Skeletal muscle tissue (tissue), 4 donors: ENCODE results near the gene DHX35. TPM values are rescaled to one million over a fixed set of nuclear protein-coding genes. Genes with fewer than 3 reads are reported as not detected.

ENCODE experiments used
- H3K27ac ChIP-seq: one replicate; pipeline ENCODE4 v1.7.0; 2013; ENCODE audit warnings: mild to moderate bottlenecking, low read depth, low read length, inconsistent platforms
- H3K27me3 ChIP-seq, 3 donors: one replicate each; pipeline ENCODE4 v1.7.0; 2013; ENCODE audit warnings: low read length in 3 of 3; ENCODE audit not compliant: control insufficient read depth in 3 of 3, insufficient read depth in 3 of 3
- H3K36me3 ChIP-seq, 3 donors: one replicate each; pipeline ENCODE4 v1.7.0; 2013; ENCODE audit warnings: low read length in 3 of 3; ENCODE audit not compliant: control insufficient read depth in 3 of 3, insufficient read depth in 3 of 3
- H3K4me1 ChIP-seq, 3 donors: one replicate each; pipeline ENCODE4 v1.7.0; 2013; ENCODE audit warnings: low read length in 3 of 3, mild to moderate bottlenecking in 3 of 3; ENCODE audit not compliant: control insufficient read depth in 3 of 3, insufficient read depth in 3 of 3
- H3K4me3 ChIP-seq, 3 donors: one replicate each; pipeline ENCODE4 v1.7.0; 2013; ENCODE audit warnings: low read length in 3 of 3
- H3K9ac ChIP-seq, 3 donors: one replicate each; pipeline ENCODE4 v1.7.0; 2013; ENCODE audit warnings: low read length in 3 of 3, mild to moderate bottlenecking in 3 of 3, moderate library complexity in 2 of 3, low read depth in 1 of 3
- H3K9me3 ChIP-seq, 3 donors: one replicate each; pipeline ENCODE4 v1.7.0; 2013; ENCODE audit warnings: low read length in 3 of 3; ENCODE audit not compliant: control insufficient read depth in 3 of 3
- total RNA-seq: library from RNA; depleted of rRNA; stranded (reverse); fragments of >200 nt; gene quantifications from one replicate; pipeline ENCODE4 v1.2.3, GENCODE V29; 2014
- donor health status: Osteomylitis.

Gene DHX35
- total RNA-seq, 1 donor from 2014 or later = 8.4 TPM

DNA sequence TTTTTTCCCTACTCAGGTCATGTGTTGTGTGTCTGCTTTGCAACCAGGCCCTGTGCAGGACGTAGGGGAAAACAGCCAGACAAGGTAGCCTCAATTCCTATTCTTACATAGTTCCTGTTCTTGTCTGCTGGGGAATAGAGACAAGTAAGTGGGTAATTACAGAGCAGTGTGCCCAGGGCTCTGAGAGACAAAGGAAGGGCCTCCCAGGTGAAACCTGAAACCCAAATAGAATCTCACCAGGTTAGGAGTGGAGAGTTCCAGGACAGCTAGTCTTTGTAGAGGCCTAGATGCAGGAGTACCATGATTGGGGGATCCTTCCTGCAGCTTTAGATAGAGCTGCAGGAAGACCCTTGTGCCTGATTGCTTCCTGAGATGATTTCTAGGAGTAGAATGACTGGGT, 48.4 kb downstream of the DHX35 start:
- Histone ChIP-seq H3K36me3 (peaks cover 32 to 54% (median 46%) of the 10 kb centered on the region in 3 donors), H3K9me3 (no peaks in the 10 kb centered on the region), H3K27me3 (no peaks in the 10 kb centered on the region), H3K27ac (no peak overlapping the region), H3K4me3 (no peak overlapping the region), H3K9ac (no peak overlapping the region), H3K4me1 (no peaks in the 10 kb centered on the region)

DNA sequence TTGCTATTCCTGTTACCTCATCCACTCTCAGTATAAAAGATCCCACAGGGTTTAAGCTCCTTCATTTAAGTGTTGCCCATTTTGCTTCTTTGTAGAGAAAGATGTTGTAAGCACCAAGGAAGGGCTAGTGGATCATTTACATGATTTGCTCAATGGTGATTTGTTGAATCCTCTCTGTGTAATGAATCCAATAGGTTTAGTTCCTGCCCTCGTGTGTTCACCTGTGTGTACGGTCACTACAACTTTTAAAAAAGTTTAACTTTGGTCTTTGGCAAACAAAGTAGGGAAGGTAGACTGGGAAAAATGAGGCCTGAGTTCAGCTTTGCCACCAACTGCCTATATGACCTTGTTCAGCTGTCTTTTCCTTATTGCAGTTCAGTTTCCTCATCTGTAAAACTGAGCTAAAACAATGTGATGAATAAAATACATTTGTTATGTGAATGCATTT, 51.5 kb downstream of the DHX35 start:
- Histone ChIP-seq H3K27me3 (no peaks in the 10 kb centered on the region), H3K4me3 (no peak overlapping the region), H3K9me3 (no peaks in the 10 kb centered on the region), H3K9ac (no peak overlapping the region), H3K27ac (no peak overlapping the region), H3K36me3 (peaks cover 23 to 37% (median 33%) of the 10 kb centered on the region in 3 donors), H3K4me1 (no peaks in the 10 kb centered on the region)

DNA sequence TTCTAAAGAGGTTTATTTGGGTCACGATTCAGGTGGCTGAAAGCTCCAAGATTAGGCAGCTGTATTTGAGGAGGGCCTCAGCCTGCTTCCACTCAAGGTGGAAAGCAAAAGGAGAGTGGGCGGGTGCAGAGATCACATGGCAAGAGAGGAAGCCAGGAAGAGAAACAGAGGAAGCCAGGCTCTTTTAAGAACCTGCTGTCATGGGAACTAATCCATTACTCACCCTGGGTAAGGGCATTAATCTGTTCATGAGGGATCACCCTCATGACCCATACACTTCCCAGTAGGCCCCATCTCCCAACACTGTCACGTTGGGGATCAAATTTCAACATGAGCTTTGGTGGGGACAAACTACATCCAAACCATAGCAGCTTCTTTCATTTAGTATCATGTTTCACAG, 53.9 kb downstream of the DHX35 start:
- H3K4me1 ChIP-seq = no peaks in the 10 kb centered on the region
- no peak overlapping the region for H3K4me3 ChIP-seq
- no peak overlapping the region for H3K9ac ChIP-seq
- no peaks in the 10 kb centered on the region for H3K27me3 ChIP-seq
- H3K9me3 ChIP-seq = no peaks in the 10 kb centered on the region
- H3K27ac ChIP-seq = no peak overlapping the region
- peaks cover 14 to 41% (median 31%) of the 10 kb centered on the region in 3 donors for H3K36me3 ChIP-seq

DNA sequence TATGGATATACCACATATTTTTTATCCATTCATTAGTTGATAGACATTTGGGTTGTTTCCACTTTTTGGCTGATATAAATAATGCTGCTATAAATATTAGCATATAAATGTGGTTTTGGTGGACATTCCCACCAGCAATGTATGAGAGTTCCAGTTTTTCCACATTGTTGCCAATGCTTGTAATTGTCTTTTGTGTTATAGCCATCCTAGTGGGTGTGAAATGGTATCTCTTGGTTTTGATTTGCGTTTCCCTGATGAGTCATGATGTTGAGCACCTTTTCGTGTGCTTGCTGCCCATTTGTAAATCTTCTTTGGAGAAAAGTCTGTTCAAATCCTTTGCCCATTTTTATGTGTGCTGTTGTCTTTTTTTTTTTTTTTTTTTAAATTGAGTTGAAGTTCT, 54.4 kb downstream of the DHX35 start:
- no peak overlapping the region for H3K9ac ChIP-seq
- no peak overlapping the region for H3K27ac ChIP-seq
- H3K36me3 ChIP-seq = peaks cover 16 to 43% (median 31%) of the 10 kb centered on the region in 3 donors
- no peaks in the 10 kb centered on the region for H3K27me3 ChIP-seq
- no peaks in the 10 kb centered on the region for H3K9me3 ChIP-seq
- H3K4me3 ChIP-seq = no peak overlapping the region
- H3K4me1 ChIP-seq = no peaks in the 10 kb centered on the region

DNA sequence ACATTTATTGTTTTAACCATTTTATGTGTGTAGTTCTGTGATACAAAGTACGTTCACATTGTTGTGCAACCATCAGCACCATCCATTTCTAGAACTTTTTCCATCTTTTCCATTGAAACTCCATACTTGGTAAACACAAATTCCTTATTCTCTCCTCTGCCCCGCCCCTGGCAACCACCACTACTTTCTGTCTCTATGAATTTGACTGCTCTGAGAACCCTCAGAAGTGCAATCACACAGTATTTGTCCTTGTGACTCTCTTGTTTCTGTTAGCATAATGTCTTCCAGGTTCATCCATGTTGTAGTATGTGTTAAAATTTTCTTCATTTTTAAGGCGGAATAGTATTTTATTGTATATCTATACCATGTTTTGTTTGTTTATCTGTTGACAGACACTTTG, 56.9 kb downstream of the DHX35 start:
- Histone ChIP-seq H3K36me3 (peaks cover 30 to 65% (median 46%) of the 10 kb centered on the region in 3 donors), H3K27ac (no peak overlapping the region), H3K4me3 (no peak overlapping the region), H3K9ac (no peak overlapping the region), H3K27me3 (no peaks in the 10 kb centered on the region), H3K4me1 (no peaks in the 10 kb centered on the region), H3K9me3 (no peaks in the 10 kb centered on the region)

DNA sequence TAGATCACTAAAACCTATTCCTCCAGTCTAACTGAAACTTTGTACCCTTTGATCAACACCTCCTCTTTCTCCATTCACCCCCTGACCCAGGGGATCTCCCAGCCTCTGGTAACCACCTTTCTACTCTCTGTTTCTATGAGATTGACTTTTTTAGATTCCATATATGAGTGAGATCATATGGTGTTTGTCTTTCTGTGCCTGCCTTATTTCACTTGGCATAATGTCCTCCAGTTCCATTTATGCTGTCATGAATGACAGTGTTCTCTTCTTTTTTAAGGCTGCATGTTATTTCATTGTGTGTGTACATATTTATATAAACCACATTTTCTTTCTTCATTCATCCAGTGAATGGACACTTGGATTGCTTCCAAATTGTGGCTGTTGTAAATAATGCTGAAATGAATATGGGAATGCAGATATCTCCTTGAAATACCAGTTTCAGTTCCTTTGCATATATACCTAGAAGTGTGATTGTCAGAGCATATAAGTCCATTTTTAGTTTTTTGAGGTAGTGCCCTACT, 57.7 kb downstream of the DHX35 start:
- no peaks in the 10 kb centered on the region for H3K27me3 ChIP-seq
- no peak overlapping the region for H3K27ac ChIP-seq
- no peaks in the 10 kb centered on the region for H3K9me3 ChIP-seq
- no peaks in the 10 kb centered on the region for H3K4me1 ChIP-seq
- H3K36me3 ChIP-seq = peaks cover 32 to 63% (median 44%) of the 10 kb centered on the region in 3 donors
- H3K4me3 ChIP-seq = no peak overlapping the region
- H3K9ac ChIP-seq = no peak overlapping the region

DNA sequence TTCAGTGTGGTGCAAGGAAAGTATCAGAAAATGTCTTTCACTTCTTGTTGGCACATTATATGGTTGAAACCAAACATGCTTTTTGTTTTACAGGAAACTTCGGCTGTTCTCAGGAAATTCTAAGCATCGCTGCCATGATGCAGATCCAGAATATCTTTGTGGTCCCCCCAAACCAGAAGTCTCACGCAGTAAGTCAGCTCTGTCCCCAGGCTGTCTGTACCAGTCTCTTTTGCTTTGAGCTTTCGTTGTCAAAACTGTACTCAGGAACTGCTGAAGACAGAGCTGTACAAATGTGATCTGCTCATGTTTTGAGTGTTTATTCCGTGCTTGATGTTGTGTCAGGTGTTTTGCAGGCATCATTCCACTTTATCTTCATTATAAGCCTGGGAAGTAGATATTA, 59.6 kb downstream of the DHX35 start:
- no peak overlapping the region for H3K9ac ChIP-seq
- H3K9me3 ChIP-seq = no peaks in the 10 kb centered on the region
- no peak overlapping the region for H3K4me3 ChIP-seq
- H3K27me3 ChIP-seq = no peaks in the 10 kb centered on the region
- no peak overlapping the region for H3K27ac ChIP-seq
- H3K4me1 ChIP-seq = no peaks in the 10 kb centered on the region
- H3K36me3 ChIP-seq = peaks cover 33 to 65% (median 53%) of the 10 kb centered on the region in 3 donors

DNA sequence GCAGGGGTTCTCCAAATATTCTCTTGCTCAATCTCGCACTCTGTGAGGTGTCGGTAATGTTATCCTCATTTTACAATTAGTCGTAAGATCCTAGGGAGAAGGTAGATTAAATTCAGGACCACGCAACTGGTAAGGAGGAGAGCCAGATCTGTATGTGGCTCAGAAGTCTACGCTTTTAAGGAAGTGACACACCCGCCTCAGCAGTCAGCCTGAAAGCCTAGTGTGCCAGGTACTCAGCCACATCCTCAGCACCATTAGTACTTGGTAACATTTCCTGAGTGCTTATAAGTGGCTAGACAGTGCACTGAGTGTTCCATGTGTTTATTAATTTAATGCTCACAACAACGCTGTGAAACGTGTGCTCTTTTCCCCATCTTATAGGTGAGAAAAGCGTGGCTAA, 63.7 kb downstream of the DHX35 start:
- Histone ChIP-seq H3K27ac (no peak overlapping the region), H3K27me3 (no peaks in the 10 kb centered on the region), H3K36me3 (peaks cover 37 to 61% (median 49%) of the 10 kb centered on the region in 3 donors)

DNA sequence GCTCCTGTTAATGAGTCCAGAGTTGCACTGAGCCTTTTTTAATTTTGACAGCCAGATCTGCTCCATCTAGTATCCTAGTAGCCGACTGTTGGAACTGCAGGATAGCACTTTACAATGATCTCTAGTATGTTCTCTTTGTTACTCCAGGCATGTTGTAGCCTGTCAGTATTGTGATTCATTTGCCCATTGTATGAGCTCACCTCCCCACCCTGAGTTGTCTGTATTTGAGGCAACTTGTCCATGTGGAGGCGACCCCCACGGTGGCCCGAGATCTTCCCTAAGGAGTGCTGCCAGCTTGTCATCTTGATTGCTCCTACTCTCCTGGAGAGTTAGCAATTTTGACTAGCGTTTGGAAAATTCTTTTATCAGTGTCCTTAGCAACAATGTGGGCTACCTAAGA, 67.2 kb downstream of the DHX35 start:
- peaks cover 32 to 51% (median 46%) of the 10 kb centered on the region in 3 donors for H3K36me3 ChIP-seq
- H3K27me3 ChIP-seq = no peaks in the 10 kb centered on the region
- H3K4me1 ChIP-seq = no peaks in the 10 kb centered on the region

More for the DNA sequence above, 63.7 kb downstream of the DHX35 start:
- no peak overlapping the region for H3K9ac ChIP-seq
- H3K4me3 ChIP-seq = no peak overlapping the region
- H3K9me3 ChIP-seq = no peaks in the 10 kb centered on the region
- H3K4me1 ChIP-seq = no peaks in the 10 kb centered on the region

DNA sequence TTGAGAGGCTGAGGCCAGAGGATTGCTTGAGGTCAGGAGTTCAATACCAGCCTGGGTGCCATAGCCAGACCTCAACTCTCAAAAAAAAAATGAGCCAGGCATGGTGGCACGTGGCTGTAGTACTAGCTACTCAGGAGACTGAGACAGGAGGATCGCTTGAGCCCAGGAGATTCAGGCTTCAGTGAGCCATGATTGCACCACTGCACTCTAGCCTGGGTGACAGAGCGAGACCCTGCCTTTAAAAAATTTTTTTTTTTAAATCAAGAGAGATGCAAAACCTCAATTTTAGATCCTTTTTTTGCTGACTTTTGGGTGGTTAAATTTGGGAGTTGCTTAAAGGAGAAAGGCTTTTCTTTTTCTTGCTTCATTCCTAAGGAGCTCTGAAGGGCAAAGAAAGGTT, 70.9 kb downstream of the DHX35 start:
- Histone ChIP-seq H3K36me3 (peaks cover 40 to 48% (median 48%) of the 10 kb centered on the region in 3 donors), H3K27me3 (no peaks in the 10 kb centered on the region), H3K9ac (no peak overlapping the region), H3K4me3 (no peak overlapping the region), H3K4me1 (no peaks in the 10 kb centered on the region), H3K27ac (no peak overlapping the region), H3K9me3 (no peaks in the 10 kb centered on the region)

More for the DNA sequence above, 67.2 kb downstream of the DHX35 start:
- Histone ChIP-seq H3K9me3 (no peaks in the 10 kb centered on the region), H3K27ac (no peak overlapping the region), H3K4me3 (no peak overlapping the region), H3K9ac (no peak overlapping the region)
